Mammary epithelial cell (primary cell): ENCODE results near the gene KIFAP3.

ENCODE experiments used
- EZH2 ChIP-seq: IDR thresholded peaks from 2 replicates; pipeline ENCODE4 v1.6.1; 2012; ENCODE audit warnings: low read length, inconsistent platforms, borderline replicate concordance
- TF ChIP-seq, protein P1 (sequence below), 2 donors: IDR thresholded peaks in 1 of 2; conservative IDR thresholded peaks in 1 of 2; 2 replicates each; pipeline ENCODE4 v1.5.1; 2011 to 2012; ENCODE audit warnings: inconsistent platforms in 2 of 2, low read length in 2 of 2, mild to moderate bottlenecking in 2 of 2, control low read depth in 1 of 2, low read depth in 1 of 2; ENCODE audit not compliant: insufficient read depth in 1 of 2; ENCODE audit errors: extremely low read depth in 1 of 2

DNA sequence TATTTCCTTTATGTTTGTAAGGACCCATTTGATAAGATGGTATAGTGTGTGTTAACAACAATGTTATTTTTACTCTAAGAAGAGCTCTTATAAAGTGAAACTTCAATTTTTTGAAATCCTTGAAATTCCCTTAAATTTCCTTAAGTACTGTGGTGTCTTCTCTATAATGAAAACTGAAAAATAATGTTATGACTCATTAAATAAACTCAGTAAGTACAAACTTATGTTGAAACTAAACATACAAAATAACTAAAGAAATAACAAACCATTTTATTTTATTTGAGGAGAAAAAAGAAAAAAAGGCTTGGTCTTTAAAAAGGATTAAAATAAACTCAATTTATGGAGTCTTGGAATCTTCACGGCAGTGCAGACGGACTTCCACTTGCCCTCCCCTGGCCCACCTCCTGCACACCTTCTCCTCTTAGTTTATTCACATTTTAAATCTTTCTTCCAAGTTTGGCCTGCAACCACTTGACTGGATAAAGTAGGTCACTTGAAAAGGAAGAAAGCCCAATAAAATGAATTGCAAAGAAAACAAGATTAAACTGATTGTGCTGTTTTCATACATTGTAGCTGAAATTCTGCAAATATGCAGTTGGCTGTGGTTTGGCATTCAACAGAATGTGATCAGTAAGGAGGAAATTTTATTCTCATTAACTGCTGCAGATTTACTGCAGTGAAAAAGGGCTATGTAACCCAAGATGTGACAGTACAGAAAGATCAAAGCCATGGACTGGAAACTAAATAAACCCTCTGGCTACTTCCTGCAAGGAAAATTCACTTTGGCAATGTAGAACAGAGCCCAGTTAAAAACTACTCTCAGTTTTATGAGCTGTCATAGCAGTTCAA lies 132.3 kb downstream of the KIFAP3 start:
- TF ChIP-seq, protein P1, sequence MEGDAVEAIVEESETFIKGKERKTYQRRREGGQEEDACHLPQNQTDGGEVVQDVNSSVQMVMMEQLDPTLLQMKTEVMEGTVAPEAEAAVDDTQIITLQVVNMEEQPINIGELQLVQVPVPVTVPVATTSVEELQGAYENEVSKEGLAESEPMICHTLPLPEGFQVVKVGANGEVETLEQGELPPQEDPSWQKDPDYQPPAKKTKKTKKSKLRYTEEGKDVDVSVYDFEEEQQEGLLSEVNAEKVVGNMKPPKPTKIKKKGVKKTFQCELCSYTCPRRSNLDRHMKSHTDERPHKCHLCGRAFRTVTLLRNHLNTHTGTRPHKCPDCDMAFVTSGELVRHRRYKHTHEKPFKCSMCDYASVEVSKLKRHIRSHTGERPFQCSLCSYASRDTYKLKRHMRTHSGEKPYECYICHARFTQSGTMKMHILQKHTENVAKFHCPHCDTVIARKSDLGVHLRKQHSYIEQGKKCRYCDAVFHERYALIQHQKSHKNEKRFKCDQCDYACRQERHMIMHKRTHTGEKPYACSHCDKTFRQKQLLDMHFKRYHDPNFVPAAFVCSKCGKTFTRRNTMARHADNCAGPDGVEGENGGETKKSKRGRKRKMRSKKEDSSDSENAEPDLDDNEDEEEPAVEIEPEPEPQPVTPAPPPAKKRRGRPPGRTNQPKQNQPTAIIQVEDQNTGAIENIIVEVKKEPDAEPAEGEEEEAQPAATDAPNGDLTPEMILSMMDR (conservative IDR thresholded peaks at IDR 0.05 in 1 of 2, IDR thresholded peaks at IDR 0.05 in 1 of 2; ENCODE audit: extremely low read depth in 1 of 2, insufficient read depth in 1 of 2, low read depth in 1 of 2, low read length in 2 of 2): no peak
- no peak for TF ChIP-seq EZH2
